SU-DHL-6 (cell line): ENCODE results near the gene RNF31.

Experiments used
- EZH2phosphoT487 ChIP-seq: fragments of 200-600 bp; sonication (generic), shearing (Covaris generic); conservative IDR thresholded peaks from 2 replicates; pipeline ENCODE4 v1.6.1; 2018; ENCODE audit warnings: mild to moderate bottlenecking, antibody characterized with exemption, low read length, moderate library complexity, mixed read lengths
- TF ChIP-seq, protein P1 (sequence below): fragments of 200-600 bp; sonication (generic); IDR thresholded peaks from one replicate; pipeline ENCODE4 v1.5.1; 2017; ENCODE audit warnings: antibody characterized with exemption, mild to moderate bottlenecking, low read length, moderate library complexity; ENCODE audit not compliant: insufficient read depth, poor library complexity, severe bottlenecking

GRCh38 chr14:24207625-24208024 is 60.3 kb downstream of the RNF31 start:
- TF ChIP-seq, protein P1, sequence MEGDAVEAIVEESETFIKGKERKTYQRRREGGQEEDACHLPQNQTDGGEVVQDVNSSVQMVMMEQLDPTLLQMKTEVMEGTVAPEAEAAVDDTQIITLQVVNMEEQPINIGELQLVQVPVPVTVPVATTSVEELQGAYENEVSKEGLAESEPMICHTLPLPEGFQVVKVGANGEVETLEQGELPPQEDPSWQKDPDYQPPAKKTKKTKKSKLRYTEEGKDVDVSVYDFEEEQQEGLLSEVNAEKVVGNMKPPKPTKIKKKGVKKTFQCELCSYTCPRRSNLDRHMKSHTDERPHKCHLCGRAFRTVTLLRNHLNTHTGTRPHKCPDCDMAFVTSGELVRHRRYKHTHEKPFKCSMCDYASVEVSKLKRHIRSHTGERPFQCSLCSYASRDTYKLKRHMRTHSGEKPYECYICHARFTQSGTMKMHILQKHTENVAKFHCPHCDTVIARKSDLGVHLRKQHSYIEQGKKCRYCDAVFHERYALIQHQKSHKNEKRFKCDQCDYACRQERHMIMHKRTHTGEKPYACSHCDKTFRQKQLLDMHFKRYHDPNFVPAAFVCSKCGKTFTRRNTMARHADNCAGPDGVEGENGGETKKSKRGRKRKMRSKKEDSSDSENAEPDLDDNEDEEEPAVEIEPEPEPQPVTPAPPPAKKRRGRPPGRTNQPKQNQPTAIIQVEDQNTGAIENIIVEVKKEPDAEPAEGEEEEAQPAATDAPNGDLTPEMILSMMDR = no peak
- TF ChIP-seq EZH2phosphoT487 = no peak
